GM19351 (cell line): Measurements from ENCODE around the gene VWA5B1.

Experiments used
- ATAC-seq: cut with Tn5 transposase; IDR thresholded peaks from one replicate; pipeline ENCODE4 v1.9.1; 2021; ENCODE audit warnings: mild to moderate bottlenecking, moderate library complexity; ENCODE audit not compliant: unreplicated experiment

The VWA5B1 gene

GRCh38 chr1:20366056-20366462, 75.4 kb downstream of the VWA5B1 start:
- ATAC-seq, result no peak

- no peak for ATAC-seq
Observed at GRCh38 chr1:20366463-20367115, 75.9 kb downstream of the VWA5B1 start.

GRCh38 chr1:20367116-20367585, 76.5 kb downstream of the VWA5B1 start:
- no peak for ATAC-seq

GRCh38 chr1:20367626-20368025, 77.0 kb downstream of the VWA5B1 start:
- no peak for ATAC-seq

GRCh38 chr1:20368866-20369470, 78.3 kb downstream of the VWA5B1 start:
- no peak for ATAC-seq

GRCh38 chr1:20370698-20371097, 80.0 kb downstream of the VWA5B1 start:
- no peak for ATAC-seq

- ATAC-seq, result no peak
Observed at GRCh38 chr1:20371411-20371810, 80.7 kb downstream of the VWA5B1 start.

- no peak for ATAC-seq
Observed at GRCh38 chr1:20371883-20372282, 81.2 kb downstream of the VWA5B1 start.

- no peak for ATAC-seq
Observed at GRCh38 chr1:20372676-20373075, 82.0 kb downstream of the VWA5B1 start.

- no peak for ATAC-seq
Observed at GRCh38 chr1:20373286-20373685, 82.6 kb downstream of the VWA5B1 start.

- ATAC-seq, result no peak
Observed at GRCh38 chr1:20373764-20374163, 83.1 kb downstream of the VWA5B1 start.

- no peak for ATAC-seq
Observed at GRCh38 chr1:20375563-20375962, 84.9 kb downstream of the VWA5B1 start.

GRCh38 chr1:20376171-20376570, 85.5 kb downstream of the VWA5B1 start:
- no peak for ATAC-seq

GRCh38 chr1:20376880-20377494, 86.3 kb downstream of the VWA5B1 start:
- no peak for ATAC-seq

- ATAC-seq, result no peak
Observed at GRCh38 chr1:20377516-20378270, 87.0 kb downstream of the VWA5B1 start.

- ATAC-seq, result no peak
Observed at GRCh38 chr1:20379075-20379474, 88.4 kb downstream of the VWA5B1 start.

GRCh38 chr1:20380175-20380574, 89.5 kb downstream of the VWA5B1 start:
- ATAC-seq, result no peak

GRCh38 chr1:20380616-20381035, 90.0 kb downstream of the VWA5B1 start:
- ATAC-seq, result no peak

GRCh38 chr1:20381045-20381641, 90.5 kb downstream of the VWA5B1 start:
- no peak for ATAC-seq

GRCh38 chr1:20381961-20382360, 91.3 kb downstream of the VWA5B1 start:
- ATAC-seq, result no peak

GRCh38 chr1:20382711-20383110, 92.0 kb downstream of the VWA5B1 start:
- ATAC-seq, result no peak
